Erythroblast (primary cell): ENCODE measurements around the gene ARHGEF11.
"Not testable (repeated sequence)": the region's sequence is repeated elsewhere in the genome, so short reads cannot be mapped to it uniquely, and the experiment has no call there.

ENCODE experiments used
- DNase-seq, 2 experiments: peaks; one replicate each; lab custom pipeline; 2025; lab: John Stamatoyannopoulos, UW
- GATA1 ChIP-seq: IDR thresholded peaks from 2 replicates; pipeline ENCODE4 v1.6.1; 2011; ENCODE audit warnings: low read depth, mild to moderate bottlenecking, control low read depth, low read length, moderate library complexity
- POLR2A ChIP-seq: IDR thresholded peaks from 2 replicates; pipeline ENCODE4 v1.6.1; 2011; ENCODE audit warnings: mild to moderate bottlenecking, low read length

Gene ARHGEF11

GRCh38 chr1:157084720-157085119 is 39.2 kb upstream of the ARHGEF11 start:
- TF ChIP-seq POLR2A, result no peak
- no peak for TF ChIP-seq GATA1
- DNase-seq, result no peak

GRCh38 chr1:157081707-157082106 is 36.2 kb upstream of the ARHGEF11 start:
- no peak for DNase-seq
- no peak for TF ChIP-seq GATA1
- no peak for TF ChIP-seq POLR2A

- TF ChIP-seq GATA1 (no peak), POLR2A (no peak)
- DNase-seq, result no peak
Observed at GRCh38 chr1:157080714-157081113, 35.2 kb upstream of the ARHGEF11 start.

DNA sequence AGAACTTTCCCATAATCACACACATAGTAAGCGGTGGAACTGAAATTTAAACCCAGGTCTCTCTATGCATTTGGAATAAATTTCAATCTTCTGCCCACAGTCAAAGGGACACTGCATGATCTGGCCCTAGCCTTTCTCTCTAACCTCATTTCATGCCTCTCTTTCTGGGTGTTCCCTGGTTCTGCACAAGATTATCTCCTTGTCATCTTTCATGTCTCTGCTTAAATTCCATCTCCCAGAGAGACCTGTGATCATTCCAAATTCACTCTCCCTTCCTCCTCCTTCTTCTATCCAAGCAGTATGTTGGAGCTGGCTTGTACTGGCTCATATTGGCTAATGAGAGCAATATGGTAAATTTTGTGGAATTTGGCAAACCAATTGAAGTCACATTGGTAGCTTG is 31.9 kb upstream of the ARHGEF11 start:
- DNase-seq, result no peak
- no peak for TF ChIP-seq GATA1
- TF ChIP-seq POLR2A, result no peak

DNA sequence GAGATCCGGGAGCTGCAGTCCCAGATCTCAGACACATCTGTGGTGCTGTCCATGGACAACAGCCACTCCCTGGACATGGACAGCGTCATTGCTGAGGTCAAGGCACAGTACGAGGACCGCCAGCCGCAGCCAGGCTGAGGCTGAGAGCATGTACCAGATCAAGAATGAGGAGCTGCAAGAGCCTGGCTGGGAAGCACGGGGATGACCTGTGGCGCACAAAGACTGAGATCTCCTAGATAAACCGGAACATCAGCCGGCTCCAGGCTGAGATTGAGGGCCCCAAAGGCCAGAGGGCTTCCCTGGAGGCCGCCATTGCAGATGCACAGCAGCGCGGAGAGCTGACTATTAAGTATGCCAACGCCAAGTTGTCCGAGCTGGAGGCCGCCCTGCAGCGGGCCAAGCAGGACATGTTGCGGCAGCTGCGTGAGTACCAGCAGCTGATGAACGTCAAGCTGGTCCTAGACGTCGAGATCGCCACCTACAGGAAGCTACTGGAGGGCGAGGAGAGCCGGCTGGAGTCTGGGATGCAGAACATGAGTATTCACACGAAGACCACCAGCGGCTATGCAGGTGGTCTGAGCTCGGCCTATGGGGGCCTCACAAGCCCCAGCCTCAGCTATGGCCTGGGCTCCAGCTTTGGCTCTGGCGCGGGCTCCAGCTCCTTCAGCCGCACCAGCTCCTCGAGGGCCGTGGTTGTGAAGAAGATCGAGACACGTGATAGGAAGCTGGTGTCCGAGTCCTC is 28.6 kb upstream of the ARHGEF11 start:
- TF ChIP-seq POLR2A (no peak), GATA1 (no peak)
- peak; percentile 49 for DNase-seq

DNA sequence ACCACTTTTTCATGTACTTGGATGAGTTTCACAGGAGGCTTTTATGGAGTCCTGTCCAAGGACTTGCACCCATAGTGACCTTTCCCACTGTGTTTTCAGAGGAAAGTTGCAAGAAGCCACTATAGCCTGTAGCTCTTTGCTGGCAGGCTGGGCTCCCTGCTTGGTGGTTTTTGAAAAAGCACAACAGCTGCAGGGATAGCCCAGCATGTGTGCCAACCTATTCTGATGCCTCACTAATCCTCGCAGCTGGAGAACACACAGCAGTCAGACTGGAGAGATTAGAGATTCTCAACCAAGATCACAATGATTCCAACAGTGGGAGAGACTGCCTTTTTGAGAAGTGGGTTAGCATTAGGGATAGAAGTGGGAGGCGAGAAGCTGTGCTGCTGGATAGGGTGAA is 24.1 kb upstream of the ARHGEF11 start:
- TF ChIP-seq GATA1, result no peak
- TF ChIP-seq POLR2A, result no peak
- no peak for DNase-seq

DNA sequence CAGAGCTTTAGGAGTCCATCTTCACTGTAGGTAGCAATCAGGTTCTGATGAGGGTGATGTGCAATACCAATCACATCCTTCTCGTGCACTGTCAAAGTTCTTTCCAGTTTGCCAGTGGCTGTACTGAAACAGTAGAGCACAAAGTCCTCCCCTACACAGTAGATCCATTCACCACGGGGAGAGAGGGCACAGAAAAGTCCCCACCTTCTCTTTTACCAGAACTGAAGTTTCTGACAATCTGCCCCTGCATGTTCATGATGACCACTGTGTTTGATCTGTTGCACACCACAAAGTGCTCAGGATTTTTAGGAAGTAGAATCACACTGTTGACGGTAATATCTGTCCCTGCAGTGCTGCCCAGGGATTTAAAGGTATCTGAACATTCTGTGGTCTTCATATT is 13.7 kb upstream of the ARHGEF11 start:
- not testable (repeated sequence) for DNase-seq

- TF ChIP-seq GATA1, result no peak
- TF ChIP-seq POLR2A, result no peak
- DNase-seq, result no peak
Observed at GRCh38 chr1:157056269-157056668, 10.7 kb upstream of the ARHGEF11 start.

- DNase-seq, result not testable (repeated sequence)
Observed at GRCh38 chr1:157055729-157056128, 10.2 kb upstream of the ARHGEF11 start.

DNA sequence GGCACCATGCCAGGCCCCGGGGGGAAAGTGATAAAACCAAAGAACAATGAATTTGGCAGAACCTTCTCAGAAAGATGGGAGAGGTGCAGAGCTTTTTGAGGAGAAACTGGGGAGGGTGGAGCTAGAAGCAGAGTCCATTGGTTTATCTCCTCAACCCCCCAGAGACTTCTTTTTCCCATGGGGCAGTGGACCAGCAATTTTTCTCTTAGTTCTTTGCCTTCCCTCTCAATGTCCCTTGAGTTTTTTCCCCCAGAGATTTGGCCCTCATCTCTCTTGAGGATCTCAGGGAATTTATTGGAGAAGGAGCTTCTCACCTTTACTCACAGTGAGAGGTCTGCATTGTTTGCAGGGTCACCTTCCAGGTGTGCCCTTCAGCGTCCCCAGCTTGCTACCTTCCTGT is 5.3 kb upstream of the ARHGEF11 start:
- no peak for TF ChIP-seq POLR2A
- TF ChIP-seq GATA1, result no peak
- no peak for DNase-seq

- TF ChIP-seq GATA1, result no peak
- TF ChIP-seq POLR2A, result no peak
- no peak for DNase-seq
Observed at GRCh38 chr1:157047062-157047410, 1.5 kb upstream of the ARHGEF11 start.

DNA sequence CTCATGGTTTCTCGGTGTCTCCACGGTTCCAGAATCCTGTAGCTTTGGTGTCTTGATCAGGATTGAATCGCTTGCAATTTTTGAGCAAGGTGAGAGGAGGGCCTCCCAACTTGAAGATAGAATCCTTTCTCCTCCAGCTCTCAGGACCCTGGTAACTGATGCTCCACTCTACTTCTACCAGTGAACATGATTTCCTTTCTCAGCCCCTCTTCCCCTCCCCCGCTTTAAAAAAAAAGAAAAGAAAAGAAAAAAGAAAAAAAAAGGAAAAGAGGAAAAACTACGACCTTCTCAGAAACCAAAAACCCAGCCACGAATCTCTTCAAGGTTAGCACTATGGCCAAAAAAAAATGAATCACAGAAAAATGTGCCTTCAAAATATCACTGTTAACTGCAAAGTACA is 1.2 kb downstream of the ARHGEF11 start:
- no peak for DNase-seq
- no peak for TF ChIP-seq GATA1

- TF ChIP-seq GATA1 (no peak), POLR2A (no peak)
- DNase-seq, result no peak
Observed at GRCh38 chr1:157043685-157044084, 1.9 kb downstream of the ARHGEF11 start.

GRCh38 chr1:157042846-157043245 is 2.7 kb downstream of the ARHGEF11 start:
- TF ChIP-seq POLR2A, result no peak
- no peak for TF ChIP-seq GATA1
- DNase-seq, result no peak

GRCh38 chr1:157040802-157041201 is 4.7 kb downstream of the ARHGEF11 start:
- DNase-seq, result no peak
- TF ChIP-seq POLR2A (no peak), GATA1 (no peak)
